HEK293 (cell line): Measurements from ENCODE around the gene MYRFL.

Source experiments
- CTCF ChIP-seq: fragments of 450-650 bp; formaldehyde crosslinking; IDR thresholded peaks from 2 replicates; pipeline ENCODE4 v1.5.1; 2016; ENCODE audit warnings: missing biosample characterization, missing genetic modification characterization
- PATZ1 ChIP-seq: fragments of 450-650 bp; formaldehyde crosslinking; IDR thresholded peaks from 2 replicates; pipeline ENCODE4 v1.5.1; 2016; ENCODE audit warnings: missing biosample characterization, missing genetic modification characterization
- PBX3 ChIP-seq: sonication (generic); formaldehyde crosslinking; IDR thresholded peaks from 2 replicates; pipeline ENCODE4 v1.8.1; 2022; ENCODE audit warnings: mild to moderate bottlenecking, moderate library complexity, missing genetic modification reagents
- ZBTB21 ChIP-seq: fragments of 450-650 bp; formaldehyde crosslinking; IDR thresholded peaks from 2 replicates; pipeline ENCODE4 v1.5.1; 2017; ENCODE audit warnings: missing biosample characterization, missing genetic modification characterization
- ZFP3 ChIP-seq: fragments of 450-650 bp; formaldehyde crosslinking; IDR thresholded peaks from 2 replicates; pipeline ENCODE4 v1.5.1; 2016; ENCODE audit warnings: low read depth, missing biosample characterization, missing genetic modification characterization

GRCh38 chr12:69966409-69966808 is 141.4 kb downstream of the MYRFL start:
- no peak for TF ChIP-seq ZBTB21 (tag by site-specific recombination)
- TF ChIP-seq PBX3 (CRISPR knock-in tag), result no peak
- TF ChIP-seq CTCF, result no peak
- TF ChIP-seq ZFP3 (tag by site-specific recombination), result no peak
- no peak for TF ChIP-seq PATZ1 (tag by site-specific recombination)
